GM23338 (cell line): ENCODE measurements around the gene PHTF1. TPM values are rescaled to one million over a fixed set of nuclear protein-coding genes. Genes with fewer than 3 reads are reported as not detected.
A peak's percentile ranks its signal among the peaks of the same experiment; 100 is the strongest.

Experiments
- ATAC-seq: fragments of 200-7000 bp; cut with Tn5 transposase; 3 replicates; pipeline ENCODE4 v1.9.1; 2020
- DNase-seq: peaks from one replicate; pipeline ENCODE4 v3.0.0-alpha.2; 2015; ENCODE audit warnings: low spot score
- H2AFZ ChIP-seq: fragments of 200-600 bp; sonication (generic); 2 replicates; pipeline ENCODE4 v1.8.0; 2016; ENCODE audit warnings: antibody characterized with exemption, mild to moderate bottlenecking, moderate library complexity
- H3F3A ChIP-seq: fragments of 200-600 bp; sonication (generic); replicated peaks from 2 replicates; pipeline ENCODE4 v1.8.0; 2017; ENCODE audit warnings: antibody characterized with exemption, mixed run types, low read depth
- H3K27ac ChIP-seq: fragments of 200-600 bp; sonication (generic); 2 replicates; pipeline ENCODE4 v1.6.1; 2016; ENCODE audit warnings: low read depth
- H3K27me3 ChIP-seq: fragments of 200-600 bp; sonication (generic); 2 replicates; pipeline ENCODE4 v1.8.0; 2016; ENCODE audit warnings: mild to moderate bottlenecking, mixed run types, moderate library complexity; ENCODE audit not compliant: insufficient read depth
- H3K36me3 ChIP-seq: fragments of 200-600 bp; sonication (generic); 2 replicates; pipeline ENCODE4 v1.8.0; 2016; ENCODE audit warnings: mild to moderate bottlenecking; ENCODE audit not compliant: insufficient read depth
- H3K4me1 ChIP-seq: fragments of 200-600 bp; sonication (generic); 2 replicates; pipeline ENCODE4 v1.8.0; 2016; ENCODE audit warnings: mild to moderate bottlenecking, moderate library complexity; ENCODE audit not compliant: insufficient read depth
- H3K4me2 ChIP-seq: fragments of 200-600 bp; sonication (generic); 2 replicates; pipeline ENCODE4 v1.7.1; 2017; ENCODE audit warnings: mixed run types
- H3K4me3 ChIP-seq: fragments of 200-600 bp; sonication (generic); 2 replicates; pipeline ENCODE4 v1.6.1; 2016; ENCODE audit warnings: mixed run types
- H3K79me2 ChIP-seq: fragments of 200-600 bp; sonication (generic); replicated peaks from 2 replicates; pipeline ENCODE4 v1.8.0; 2017; ENCODE audit warnings: mild to moderate bottlenecking; ENCODE audit not compliant: insufficient read depth
- H3K9me2 ChIP-seq: fragments of 200-600 bp; sonication (generic); 2 replicates; pipeline ENCODE4 v1.8.0; 2017; ENCODE audit not compliant: insufficient read depth
- H4K20me1 ChIP-seq: fragments of 200-600 bp; sonication (generic); replicated peaks from 2 replicates; pipeline ENCODE4 v1.8.0; 2017; ENCODE audit warnings: mild to moderate bottlenecking; ENCODE audit not compliant: insufficient read depth
- H3K27ac Mint-ChIP-seq: 2 replicates; pipeline ENCODE4 v1.8.0; 2020; ENCODE audit warnings: inconsistent platforms, mild to moderate bottlenecking, moderate library complexity, mixed read lengths
- H3K27me3 Mint-ChIP-seq: 3 replicates; pipeline ENCODE4 v1.8.0; 2022; ENCODE audit warnings: low read depth, mild to moderate bottlenecking, moderate library complexity, mixed read lengths, inconsistent platforms; ENCODE audit not compliant: insufficient read depth, poor library complexity
- H3K36me3 Mint-ChIP-seq: 3 replicates; pipeline ENCODE4 v1.8.0; 2021; ENCODE audit warnings: low read depth, mild to moderate bottlenecking, inconsistent platforms, moderate library complexity, mixed read lengths
- H3K4me1 Mint-ChIP-seq: 3 replicates; pipeline ENCODE4 v1.8.0; 2020; ENCODE audit warnings: mild to moderate bottlenecking, inconsistent platforms, mixed read lengths
- H3K4me3 Mint-ChIP-seq: 3 replicates; pipeline ENCODE4 v1.8.0; 2021; ENCODE audit warnings: moderate library complexity, mild to moderate bottlenecking, inconsistent platforms, mixed read lengths
- H3K9me3 Mint-ChIP-seq: 3 replicates; pipeline ENCODE4 v1.8.0; 2020; ENCODE audit warnings: moderate library complexity, mild to moderate bottlenecking, inconsistent platforms, mixed read lengths
- CREB1 ChIP-seq: fragments of 250-450 bp; sonication (Bioruptor Pico); IDR thresholded peaks from 2 replicates; pipeline ENCODE4 v1.5.0; 2020; ENCODE audit warnings: low read depth, mild to moderate bottlenecking, moderate library complexity
- EZH2 ChIP-seq: fragments of 200-600 bp; sonication (generic); IDR thresholded peaks from one replicate; pipeline ENCODE4 v1.8.0; 2017; ENCODE audit warnings: antibody characterized with exemption, mild to moderate bottlenecking, low read depth; ENCODE audit not compliant: unreplicated experiment
- EZH2phosphoT487 ChIP-seq: fragments of 200-600 bp; sonication (generic); IDR thresholded peaks from one replicate; pipeline ENCODE4 v1.8.1; 2018; ENCODE audit warnings: antibody characterized with exemption; ENCODE audit not compliant: unreplicated experiment
- JUNB ChIP-seq: IDR thresholded peaks from one replicate; pipeline ENCODE4 v1.6.1; 2016; ENCODE audit warnings: antibody characterized with exemption; ENCODE audit not compliant: unreplicated experiment
- NANOG ChIP-seq: IDR thresholded peaks from 2 replicates; pipeline ENCODE4 v1.6.1; 2016; ENCODE audit warnings: antibody characterized with exemption, borderline replicate concordance
- POLR2AphosphoS5 ChIP-seq: IDR thresholded peaks from 2 replicates; pipeline ENCODE4 v1.6.1; 2016; ENCODE audit warnings: antibody characterized with exemption, low read depth
- STAT1 ChIP-seq: IDR thresholded peaks from one replicate; pipeline ENCODE4 v1.6.1; 2016; ENCODE audit warnings: antibody characterized with exemption; ENCODE audit not compliant: unreplicated experiment
- ZNF114 ChIP-seq: fragments of 250-450 bp; sonication (Bioruptor Pico); IDR thresholded peaks from 2 replicates; pipeline ENCODE4 v1.5.0; 2020; ENCODE audit warnings: mild to moderate bottlenecking, moderate library complexity
- polyA plus RNA-seq: library from polyadenylated mRNA; unstranded; fragments of >200 nt; fragmentation: Nextera tagmentation; extraction: Ambion mirVana; gene quantifications from 2 replicates; pipeline ENCODE4 v1.2.1, GENCODE V29; 2016
- total RNA-seq: library from RNA; depleted of rRNA; stranded (reverse); fragments of >200 nt; shearing (Covaris generic); gene quantifications from 2 replicates; pipeline ENCODE4 v1.2.3, GENCODE V29; 2014
- TF ChIP-seq, protein P1 (sequence below): IDR thresholded peaks from one replicate; pipeline ENCODE4 v1.6.1; 2018; ENCODE audit warnings: antibody characterized with exemption; ENCODE audit not compliant: unreplicated experiment
- TF ChIP-seq, protein P2 (sequence below), 2 experiments: fragments of 200-600 bp in 1 of 2; sonication (generic) in 1 of 2; conservative IDR thresholded peaks; 2 replicates each; pipeline versions ENCODE4 v1.5.1 to v1.6.1; 2016 to 2017; ENCODE audit warnings: antibody characterized with exemption in 2 of 2, low read depth in 2 of 2, mild to moderate bottlenecking in 2 of 2, moderate library complexity in 1 of 2
- TF ChIP-seq, protein P3 (sequence below): IDR thresholded peaks from 2 replicates; pipeline ENCODE4 v1.6.1; 2016; ENCODE audit warnings: antibody characterized with exemption
- TF ChIP-seq, protein P4 (sequence below): fragments of 250-450 bp; sonication (Bioruptor Pico); IDR thresholded peaks from 2 replicates; pipeline ENCODE4 v1.5.0; 2020; ENCODE audit warnings: mild to moderate bottlenecking, moderate library complexity

PHTF1 gene
- total and polyA plus RNA-seq, 2 experiments from 2014 or later = 19.1 to 21.6 TPM

DNA sequence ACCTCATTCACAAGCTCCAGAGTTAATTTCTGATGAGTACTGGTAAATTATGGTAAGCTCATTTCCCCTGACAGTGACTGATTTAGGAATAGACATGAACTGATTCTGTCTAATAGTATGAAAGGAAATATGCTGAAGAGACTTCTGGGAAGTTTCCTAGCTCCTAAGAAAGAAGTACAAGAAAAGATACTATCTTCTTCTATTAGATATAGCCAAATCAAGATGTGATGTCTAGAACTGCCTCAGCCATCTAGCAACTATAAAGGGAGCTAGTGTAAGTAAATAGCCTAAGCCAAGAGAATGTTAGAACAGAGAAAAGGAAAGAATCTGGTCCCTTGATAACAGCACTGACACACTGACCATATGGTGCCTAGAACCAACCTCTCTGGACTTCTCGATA lies 10.7 kb upstream of the PHTF1 start:
- Histone ChIP-seq H3K4me3 (no peak overlapping the region), H4K20me1 (no peaks in the 10 kb centered on the region), H3F3A (no peaks in the 10 kb centered on the region), H3K4me1 (peaks cover 28% of the 10 kb centered on the region), H3K27ac (no peak overlapping the region; the same call in 1 of the 2 replicates), H3K36me3 (peaks cover 6% of the 10 kb centered on the region; the same call in 1 of the 2 replicates), H3K4me2 (peak overlapping the region; percentile 12; the same call in 1 of the 2 replicates), H3K9me2 (no peaks in the 10 kb centered on the region), H3K79me2 (no peaks in the 10 kb centered on the region), H2AFZ (no peak overlapping the region), H3K27me3 (no peaks in the 10 kb centered on the region)
- DNase-seq (no peak), ATAC-seq (no peak)
- Mint-ChIP-seq H3K27me3 (no peaks in the 10 kb centered on the region), H3K27ac (no peak overlapping the region), H3K4me1 (peaks cover 34% of the 10 kb centered on the region), H3K36me3 (peaks cover 21% of the 10 kb centered on the region), H3K9me3 (no peaks in the 10 kb centered on the region), H3K4me3 (no peak overlapping the region)
- TF ChIP-seq, protein P1, sequence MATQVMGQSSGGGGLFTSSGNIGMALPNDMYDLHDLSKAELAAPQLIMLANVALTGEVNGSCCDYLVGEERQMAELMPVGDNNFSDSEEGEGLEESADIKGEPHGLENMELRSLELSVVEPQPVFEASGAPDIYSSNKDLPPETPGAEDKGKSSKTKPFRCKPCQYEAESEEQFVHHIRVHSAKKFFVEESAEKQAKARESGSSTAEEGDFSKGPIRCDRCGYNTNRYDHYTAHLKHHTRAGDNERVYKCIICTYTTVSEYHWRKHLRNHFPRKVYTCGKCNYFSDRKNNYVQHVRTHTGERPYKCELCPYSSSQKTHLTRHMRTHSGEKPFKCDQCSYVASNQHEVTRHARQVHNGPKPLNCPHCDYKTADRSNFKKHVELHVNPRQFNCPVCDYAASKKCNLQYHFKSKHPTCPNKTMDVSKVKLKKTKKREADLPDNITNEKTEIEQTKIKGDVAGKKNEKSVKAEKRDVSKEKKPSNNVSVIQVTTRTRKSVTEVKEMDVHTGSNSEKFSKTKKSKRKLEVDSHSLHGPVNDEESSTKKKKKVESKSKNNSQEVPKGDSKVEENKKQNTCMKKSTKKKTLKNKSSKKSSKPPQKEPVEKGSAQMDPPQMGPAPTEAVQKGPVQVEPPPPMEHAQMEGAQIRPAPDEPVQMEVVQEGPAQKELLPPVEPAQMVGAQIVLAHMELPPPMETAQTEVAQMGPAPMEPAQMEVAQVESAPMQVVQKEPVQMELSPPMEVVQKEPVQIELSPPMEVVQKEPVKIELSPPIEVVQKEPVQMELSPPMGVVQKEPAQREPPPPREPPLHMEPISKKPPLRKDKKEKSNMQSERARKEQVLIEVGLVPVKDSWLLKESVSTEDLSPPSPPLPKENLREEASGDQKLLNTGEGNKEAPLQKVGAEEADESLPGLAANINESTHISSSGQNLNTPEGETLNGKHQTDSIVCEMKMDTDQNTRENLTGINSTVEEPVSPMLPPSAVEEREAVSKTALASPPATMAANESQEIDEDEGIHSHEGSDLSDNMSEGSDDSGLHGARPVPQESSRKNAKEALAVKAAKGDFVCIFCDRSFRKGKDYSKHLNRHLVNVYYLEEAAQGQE = no peak
- TF ChIP-seq JUNB (no peak), NANOG (no peak), POLR2AphosphoS5 (no peak), CREB1 (CRISPR knock-in tag) (no peak), STAT1 (no peak), EZH2 (no peak), EZH2phosphoT487 (no peak), ZNF114 (CRISPR knock-in tag) (no peak)
- TF ChIP-seq, protein P2, sequence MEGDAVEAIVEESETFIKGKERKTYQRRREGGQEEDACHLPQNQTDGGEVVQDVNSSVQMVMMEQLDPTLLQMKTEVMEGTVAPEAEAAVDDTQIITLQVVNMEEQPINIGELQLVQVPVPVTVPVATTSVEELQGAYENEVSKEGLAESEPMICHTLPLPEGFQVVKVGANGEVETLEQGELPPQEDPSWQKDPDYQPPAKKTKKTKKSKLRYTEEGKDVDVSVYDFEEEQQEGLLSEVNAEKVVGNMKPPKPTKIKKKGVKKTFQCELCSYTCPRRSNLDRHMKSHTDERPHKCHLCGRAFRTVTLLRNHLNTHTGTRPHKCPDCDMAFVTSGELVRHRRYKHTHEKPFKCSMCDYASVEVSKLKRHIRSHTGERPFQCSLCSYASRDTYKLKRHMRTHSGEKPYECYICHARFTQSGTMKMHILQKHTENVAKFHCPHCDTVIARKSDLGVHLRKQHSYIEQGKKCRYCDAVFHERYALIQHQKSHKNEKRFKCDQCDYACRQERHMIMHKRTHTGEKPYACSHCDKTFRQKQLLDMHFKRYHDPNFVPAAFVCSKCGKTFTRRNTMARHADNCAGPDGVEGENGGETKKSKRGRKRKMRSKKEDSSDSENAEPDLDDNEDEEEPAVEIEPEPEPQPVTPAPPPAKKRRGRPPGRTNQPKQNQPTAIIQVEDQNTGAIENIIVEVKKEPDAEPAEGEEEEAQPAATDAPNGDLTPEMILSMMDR (conservative IDR thresholded peaks at IDR 0.05; ENCODE audit: low read depth in 2 of 2) = no peak
- TF ChIP-seq, protein P3, sequence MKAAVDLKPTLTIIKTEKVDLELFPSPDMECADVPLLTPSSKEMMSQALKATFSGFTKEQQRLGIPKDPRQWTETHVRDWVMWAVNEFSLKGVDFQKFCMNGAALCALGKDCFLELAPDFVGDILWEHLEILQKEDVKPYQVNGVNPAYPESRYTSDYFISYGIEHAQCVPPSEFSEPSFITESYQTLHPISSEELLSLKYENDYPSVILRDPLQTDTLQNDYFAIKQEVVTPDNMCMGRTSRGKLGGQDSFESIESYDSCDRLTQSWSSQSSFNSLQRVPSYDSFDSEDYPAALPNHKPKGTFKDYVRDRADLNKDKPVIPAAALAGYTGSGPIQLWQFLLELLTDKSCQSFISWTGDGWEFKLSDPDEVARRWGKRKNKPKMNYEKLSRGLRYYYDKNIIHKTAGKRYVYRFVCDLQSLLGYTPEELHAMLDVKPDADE = no peak
- TF ChIP-seq, protein P4, sequence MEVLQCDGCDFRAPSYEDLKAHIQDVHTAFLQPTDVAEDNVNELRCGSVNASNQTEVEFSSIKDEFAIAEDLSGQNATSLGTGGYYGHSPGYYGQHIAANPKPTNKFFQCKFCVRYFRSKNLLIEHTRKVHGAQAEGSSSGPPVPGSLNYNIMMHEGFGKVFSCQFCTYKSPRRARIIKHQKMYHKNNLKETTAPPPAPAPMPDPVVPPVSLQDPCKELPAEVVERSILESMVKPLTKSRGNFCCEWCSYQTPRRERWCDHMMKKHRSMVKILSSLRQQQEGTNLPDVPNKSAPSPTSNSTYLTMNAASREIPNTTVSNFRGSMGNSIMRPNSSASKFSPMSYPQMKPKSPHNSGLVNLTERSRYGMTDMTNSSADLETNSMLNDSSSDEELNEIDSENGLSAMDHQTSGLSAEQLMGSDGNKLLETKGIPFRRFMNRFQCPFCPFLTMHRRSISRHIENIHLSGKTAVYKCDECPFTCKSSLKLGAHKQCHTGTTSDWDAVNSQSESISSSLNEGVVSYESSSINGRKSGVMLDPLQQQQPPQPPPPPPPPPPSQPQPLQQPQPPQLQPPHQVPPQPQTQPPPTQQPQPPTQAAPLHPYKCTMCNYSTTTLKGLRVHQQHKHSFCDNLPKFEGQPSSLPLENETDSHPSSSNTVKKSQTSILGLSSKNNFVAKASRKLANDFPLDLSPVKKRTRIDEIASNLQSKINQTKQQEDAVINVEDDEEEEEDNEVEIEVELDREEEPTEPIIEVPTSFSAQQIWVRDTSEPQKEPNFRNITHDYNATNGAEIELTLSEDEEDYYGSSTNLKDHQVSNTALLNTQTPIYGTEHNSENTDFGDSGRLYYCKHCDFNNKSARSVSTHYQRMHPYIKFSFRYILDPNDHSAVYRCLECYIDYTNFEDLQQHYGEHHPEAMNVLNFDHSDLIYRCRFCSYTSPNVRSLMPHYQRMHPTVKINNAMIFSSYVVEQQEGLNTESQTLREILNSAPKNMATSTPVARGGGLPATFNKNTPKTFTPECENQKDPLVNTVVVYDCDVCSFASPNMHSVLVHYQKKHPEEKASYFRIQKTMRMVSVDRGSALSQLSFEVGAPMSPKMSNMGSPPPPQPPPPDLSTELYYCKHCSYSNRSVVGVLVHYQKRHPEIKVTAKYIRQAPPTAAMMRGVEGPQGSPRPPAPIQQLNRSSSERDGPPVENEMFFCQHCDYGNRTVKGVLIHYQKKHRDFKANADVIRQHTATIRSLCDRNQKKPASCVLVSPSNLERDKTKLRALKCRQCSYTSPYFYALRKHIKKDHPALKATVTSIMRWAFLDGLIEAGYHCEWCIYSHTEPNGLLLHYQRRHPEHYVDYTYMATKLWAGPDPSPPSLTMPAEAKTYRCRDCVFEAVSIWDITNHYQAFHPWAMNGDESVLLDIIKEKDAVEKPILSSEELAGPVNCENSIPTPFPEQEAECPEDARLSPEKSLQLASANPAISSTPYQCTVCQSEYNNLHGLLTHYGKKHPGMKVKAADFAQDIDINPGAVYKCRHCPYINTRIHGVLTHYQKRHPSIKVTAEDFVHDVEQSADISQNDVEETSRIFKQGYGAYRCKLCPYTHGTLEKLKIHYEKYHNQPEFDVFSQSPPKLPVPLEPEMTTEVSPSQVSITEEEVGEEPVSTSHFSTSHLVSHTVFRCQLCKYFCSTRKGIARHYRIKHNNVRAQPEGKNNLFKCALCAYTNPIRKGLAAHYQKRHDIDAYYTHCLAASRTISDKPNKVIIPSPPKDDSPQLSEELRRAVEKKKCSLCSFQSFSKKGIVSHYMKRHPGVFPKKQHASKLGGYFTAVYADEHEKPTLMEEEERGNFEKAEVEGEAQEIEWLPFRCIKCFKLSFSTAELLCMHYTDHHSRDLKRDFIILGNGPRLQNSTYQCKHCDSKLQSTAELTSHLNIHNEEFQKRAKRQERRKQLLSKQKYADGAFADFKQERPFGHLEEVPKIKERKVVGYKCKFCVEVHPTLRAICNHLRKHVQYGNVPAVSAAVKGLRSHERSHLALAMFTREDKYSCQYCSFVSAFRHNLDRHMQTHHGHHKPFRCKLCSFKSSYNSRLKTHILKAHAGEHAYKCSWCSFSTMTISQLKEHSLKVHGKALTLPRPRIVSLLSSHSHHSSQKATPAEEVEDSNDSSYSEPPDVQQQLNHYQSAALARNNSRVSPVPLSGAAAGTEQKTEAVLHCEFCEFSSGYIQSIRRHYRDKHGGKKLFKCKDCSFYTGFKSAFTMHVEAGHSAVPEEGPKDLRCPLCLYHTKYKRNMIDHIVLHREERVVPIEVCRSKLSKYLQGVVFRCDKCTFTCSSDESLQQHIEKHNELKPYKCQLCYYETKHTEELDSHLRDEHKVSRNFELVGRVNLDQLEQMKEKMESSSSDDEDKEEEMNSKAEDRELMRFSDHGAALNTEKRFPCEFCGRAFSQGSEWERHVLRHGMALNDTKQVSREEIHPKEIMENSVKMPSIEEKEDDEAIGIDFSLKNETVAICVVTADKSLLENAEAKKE (CRISPR knock-in tag) = no peak
